ENCODE data around the gene SERBP1.
"Not testable (repeated sequence)": the region's sequence is repeated elsewhere in the genome, so short reads cannot be mapped to it uniquely, and the experiment has no call there.

The SERBP1 gene

DNA sequence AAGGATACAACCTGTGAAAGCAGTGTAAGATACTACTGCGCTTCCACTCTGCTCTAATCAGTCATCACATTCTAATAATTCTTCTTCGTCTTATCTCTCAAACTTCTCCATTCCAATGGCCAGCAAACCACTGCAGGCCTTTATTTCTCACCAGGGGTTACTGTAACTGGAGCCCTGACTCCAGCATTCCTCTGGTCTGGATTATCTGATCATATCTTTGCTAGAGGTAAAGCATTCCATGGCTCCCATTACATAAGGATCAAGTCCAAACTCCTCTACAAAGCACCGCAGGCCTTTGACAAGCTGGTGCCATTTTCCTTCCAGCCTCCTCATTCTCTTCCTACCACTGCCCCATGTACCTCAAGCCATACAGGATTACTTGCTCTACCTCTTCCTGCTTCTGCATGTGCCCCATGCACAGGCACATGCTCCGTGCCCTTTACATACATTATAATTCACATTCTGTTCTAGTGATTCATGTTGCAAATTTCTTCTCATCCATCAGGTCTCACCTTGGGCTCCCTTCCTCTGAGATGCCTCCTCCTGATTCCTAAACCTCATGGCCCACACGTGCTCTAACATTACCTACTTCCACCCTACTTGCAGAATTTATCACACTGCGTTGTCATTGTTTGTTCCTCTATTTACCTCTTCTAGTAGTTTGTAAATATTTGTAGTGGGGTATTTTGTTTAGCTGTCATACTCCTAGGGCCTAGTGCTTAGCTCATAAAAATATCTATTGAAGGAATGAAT, 9.3 kb upstream of the SERBP1 start:
- DNase-seq: no peak

DNA sequence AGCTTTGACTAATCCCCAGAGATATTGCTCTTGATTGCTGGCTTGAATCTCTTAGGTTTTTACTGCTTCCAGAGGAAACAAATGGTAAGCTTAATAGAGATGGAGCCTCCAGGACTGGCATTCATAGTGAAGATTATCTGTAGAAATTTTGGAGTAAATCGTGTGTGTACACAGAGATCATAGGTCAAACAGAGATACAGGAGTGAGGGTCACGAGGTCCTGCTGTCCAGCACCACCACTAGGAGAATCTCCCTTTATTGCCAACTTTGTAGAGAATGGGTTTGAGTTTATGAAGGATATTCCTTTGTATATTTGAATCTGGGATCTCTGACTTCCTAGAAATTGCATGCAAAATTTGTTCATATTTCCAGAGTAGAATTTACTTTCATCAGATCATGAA, 7.8 kb upstream of the SERBP1 start:
- DNase-seq: no peak

DNA sequence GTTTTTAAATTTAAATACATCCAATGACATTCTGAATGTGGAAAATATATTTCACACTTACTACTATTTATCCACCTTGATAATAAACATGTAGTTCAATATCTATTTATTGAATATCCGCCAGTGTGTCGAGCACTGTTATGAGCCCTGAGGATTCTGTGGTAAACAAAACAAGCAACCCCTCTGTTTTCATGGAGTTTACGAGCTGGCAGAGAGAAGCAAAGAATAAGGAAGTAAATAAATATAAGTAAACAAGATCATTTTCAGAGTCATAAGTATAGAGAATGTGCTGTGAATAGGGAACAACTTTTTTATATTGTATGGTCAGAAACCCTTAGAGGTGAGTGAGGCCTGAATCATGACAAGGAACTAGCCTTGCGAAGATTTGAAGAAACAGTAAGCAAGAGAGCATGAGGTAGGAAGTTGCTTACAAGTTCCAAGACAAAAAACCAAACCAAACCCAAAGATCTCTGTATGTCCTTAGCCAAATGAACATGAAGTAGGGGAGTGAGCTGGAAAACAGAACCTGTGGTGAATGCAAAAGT, 6.4 kb upstream of the SERBP1 start:
- DNase-seq: no peak

DNA sequence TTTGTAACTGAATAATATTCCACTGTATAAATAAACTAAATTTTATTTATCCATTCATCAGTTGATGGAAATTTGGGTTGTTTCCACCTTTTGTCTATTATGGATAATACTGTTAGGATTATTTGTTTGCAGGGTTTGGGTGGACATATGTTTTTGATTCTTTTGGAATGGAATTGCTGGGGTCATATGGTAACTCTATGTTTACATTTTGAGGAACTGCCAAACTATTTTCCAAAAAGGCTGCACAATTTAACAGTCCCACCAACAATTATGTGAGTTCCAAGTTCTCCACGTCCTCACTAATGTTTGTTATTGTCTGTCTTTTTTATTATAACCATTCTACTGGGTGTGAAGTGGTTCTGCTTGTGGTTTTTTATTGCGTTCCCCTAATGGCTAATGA, 4.3 kb upstream of the SERBP1 start:
- no peak for DNase-seq

DNA sequence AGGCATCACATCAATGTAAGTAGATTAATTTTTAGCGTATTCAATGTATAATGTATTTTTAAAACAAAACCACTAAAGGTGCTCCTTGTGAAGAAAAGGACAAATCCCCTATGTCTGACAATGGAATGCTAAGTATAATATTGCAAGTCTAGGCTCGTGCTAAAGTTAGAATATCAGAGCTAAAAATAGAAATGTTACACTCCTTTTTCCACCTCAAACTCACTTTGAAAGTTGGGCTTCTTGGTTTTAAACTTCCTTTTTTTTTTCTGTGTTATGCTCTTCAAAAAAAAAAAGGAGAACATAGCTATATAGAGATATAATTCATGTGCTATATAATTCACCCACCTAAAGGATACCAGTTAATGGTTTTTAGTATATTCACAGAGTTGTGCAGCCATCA, 3.6 kb upstream of the SERBP1 start:
- no peak for DNase-seq

DNA sequence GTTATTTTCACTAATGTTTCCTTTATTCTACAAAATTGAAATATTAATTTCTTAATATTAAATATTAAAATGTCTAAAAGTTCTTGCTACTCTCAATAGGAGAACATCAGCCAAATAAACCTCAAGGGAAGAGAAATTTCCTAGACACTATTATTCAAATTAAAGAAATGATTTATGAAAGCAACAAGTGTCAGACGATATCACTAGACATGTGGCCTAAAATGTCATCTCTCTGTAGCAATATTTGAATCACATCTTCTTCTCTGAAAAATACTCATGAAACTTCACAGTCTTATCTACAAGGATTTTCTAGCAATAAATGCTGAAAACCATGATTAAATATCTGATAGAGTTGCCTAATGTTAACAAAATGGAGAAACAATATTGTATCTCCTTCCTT, 2.5 kb upstream of the SERBP1 start:
- DNase-seq: no peak

DNA sequence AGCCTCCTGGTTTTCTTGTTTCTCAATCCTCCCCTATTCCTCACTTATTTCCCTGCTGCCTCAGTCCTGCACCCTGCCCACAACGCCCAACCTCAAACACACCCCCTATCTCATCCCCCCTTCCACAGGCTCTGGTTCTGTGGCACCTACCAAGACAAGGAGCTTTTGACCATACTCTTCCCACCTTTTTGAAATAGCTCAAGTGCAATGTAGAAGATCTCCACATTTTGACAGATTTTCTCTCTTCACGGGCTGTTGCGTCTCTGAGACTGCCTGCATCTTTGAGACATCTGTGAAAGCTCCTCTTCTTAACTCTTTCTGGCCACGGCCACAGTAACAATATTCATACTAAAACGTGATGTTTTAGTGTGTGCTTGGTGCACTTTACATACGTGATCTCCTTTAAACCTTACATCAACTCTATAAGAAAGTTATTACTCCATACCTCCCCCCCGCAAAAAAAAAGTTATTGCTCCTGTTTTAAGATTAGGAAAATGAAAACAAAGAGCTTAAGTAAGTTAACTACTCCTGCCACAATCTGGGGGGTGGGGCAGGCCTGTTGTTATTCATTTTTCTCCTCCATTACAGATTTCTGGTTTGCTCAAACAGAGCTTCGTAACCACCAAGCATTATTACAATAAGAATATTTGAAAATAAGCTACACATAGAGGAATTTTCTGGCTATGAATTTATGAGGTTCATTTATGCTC, 1.8 kb upstream of the SERBP1 start:
- DNase-seq: no peak

DNA sequence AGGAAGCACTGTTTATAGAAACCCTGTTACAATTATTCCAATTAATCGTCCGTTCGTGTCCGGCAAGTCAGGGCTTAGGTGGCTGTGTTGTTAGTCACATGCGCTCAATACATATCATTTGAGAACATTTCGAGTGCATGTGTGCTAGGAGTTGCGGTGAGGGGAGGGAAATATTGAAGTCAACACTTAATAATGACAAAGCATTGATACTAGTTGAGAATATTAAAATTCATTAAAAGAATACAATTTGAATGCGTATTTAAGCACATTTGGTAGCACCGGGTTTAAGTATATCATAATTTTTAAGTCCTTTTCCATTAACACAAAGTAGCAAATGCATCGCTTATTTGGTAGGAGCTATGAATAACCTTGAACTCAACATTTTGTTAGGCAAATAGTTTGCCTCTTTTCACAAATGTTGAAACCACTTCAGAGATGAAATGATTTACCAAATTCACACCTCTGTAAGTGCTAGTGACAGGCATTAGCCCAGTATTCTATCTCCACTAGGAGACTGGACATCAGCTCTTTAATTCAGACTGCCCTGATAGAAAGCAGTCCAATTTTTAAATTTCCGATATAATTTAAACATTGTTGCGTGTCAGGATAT, 1.1 kb upstream of the SERBP1 start:
- DNase-seq: no peak

DNA sequence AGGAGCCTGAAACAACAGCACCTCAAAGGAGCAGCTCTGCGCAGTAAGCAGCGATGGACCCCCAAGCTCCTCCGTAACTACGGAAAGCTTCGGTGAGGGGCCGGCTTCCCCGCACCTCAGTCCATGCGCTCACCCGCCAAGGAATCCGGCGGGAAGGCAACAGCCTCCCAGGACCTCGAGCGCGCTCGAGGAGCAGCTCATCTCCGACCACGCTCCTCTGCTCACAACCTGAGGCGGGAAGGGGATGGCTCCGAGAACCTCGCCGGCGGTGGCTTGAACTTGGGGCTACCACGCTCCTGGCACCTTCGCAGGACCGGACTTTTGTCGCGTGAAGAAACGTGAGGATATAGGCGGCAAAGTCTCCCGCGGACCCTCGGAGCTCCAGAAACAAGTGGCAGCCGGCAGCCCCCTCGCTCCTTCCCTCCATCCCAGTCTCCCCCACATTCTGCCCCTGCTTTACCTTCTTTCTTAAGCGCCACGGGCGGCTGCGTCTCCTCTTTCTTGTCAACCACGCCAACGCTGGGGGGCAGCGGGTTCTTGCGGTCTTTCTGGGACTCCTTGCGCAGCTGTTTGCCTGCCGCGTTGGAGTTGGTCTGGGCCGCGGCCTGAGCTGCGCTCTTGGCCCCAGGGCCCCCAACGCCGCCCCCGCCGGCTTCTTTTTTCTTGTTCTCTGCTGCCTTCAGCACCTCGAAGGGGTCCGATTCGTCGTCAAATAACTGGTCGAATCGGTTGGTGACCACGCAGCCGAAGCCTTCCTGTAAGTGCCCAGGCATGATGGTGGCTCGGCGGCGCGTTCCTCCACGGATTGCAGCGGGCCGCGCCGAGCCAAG, 459 bp downstream of the SERBP1 start:
- DNase-seq: peak; percentile 54

DNA sequence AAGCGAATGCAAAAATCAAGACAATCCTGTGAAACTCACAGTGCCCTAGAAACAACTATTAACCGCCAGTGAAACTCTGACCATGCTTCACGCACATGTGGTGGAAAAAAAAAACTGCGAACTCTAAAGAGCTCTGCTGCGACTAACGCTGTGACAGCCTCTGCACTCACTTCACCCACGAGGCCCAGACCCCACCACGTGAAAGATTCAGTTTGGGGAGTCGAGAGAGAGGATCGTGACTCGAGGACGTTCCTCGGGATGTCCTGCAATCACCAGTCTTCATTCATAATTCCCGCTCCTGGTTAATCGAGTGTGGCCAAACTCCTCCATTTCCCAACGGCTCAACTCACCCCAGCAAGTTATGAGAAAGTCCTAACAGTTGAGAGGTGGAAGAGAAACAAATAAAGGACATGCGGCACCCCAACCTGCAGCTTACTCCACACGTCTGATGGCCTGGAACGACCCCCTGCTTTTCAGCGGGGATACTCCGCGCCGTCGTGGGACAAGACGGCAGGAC, 1.1 kb downstream of the SERBP1 start:
- DNase-seq: peak; percentile 45

DNA sequence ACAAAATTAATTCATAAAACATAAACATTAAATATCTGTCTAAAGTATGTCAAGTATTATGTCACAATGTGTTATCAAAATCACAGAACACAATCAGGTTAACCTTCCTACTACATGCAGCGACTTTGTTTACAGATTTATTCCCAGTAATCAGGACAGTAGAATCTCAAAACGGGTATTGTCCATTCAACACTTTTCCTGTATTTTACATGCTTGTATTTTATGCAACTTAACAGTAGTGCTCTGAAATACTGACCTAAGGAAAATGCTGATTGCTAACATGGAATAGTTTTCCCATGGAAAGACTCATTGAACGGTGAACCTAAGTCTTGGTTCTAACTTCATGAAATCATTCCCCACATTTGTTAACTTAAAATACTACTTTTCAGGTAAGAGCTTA, 2.3 kb downstream of the SERBP1 start:
- no peak for DNase-seq

DNA sequence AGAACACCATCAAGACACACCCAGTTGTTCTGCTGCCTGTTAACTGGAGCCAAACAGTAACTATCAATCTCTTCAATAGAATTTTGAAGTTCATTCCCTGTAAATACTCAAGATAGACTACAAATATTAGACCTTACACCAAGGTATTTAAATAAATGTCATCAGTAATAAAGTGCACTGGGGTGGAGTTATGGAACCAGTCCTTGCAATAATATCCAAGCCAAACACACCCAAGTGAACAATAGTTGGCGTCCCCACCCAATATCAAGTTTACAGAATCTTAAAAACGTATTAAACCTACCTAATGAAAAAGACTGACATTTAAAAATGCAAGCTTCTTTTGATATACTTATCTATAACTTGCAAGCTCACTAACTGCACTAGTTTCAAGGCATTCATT, 2.7 kb downstream of the SERBP1 start:
- no peak for DNase-seq

DNA sequence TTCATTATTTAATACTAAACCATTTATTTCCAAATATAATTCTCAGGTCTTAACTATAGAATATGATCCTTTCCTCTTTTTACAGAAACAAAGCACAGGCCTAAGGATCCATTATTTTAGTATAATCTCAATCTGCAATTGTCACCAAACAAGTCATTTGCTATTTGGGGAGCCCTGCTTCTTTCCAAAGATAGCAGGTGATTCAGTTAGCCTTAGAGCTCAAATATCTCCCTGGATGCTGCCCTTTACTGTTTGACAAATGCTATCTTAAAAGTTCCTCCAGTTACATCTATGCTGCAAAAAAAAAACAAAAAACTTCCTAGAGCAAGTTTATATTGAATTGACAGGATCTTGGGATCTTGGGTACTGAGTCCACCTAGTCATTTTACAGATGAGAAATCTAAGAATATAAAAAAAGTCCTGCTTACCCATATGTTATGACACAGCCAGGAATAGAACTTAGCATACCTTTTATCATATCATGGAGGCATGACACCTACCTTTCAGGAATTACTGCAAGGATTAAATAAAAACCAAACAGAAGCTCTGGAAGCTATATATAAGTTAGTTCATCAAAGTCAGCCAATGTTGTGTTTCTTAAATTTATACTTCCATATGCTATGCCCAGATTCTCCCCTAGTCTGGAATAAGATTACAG, 9.2 kb downstream of the SERBP1 start:
- DNase-seq: no peak

DNA sequence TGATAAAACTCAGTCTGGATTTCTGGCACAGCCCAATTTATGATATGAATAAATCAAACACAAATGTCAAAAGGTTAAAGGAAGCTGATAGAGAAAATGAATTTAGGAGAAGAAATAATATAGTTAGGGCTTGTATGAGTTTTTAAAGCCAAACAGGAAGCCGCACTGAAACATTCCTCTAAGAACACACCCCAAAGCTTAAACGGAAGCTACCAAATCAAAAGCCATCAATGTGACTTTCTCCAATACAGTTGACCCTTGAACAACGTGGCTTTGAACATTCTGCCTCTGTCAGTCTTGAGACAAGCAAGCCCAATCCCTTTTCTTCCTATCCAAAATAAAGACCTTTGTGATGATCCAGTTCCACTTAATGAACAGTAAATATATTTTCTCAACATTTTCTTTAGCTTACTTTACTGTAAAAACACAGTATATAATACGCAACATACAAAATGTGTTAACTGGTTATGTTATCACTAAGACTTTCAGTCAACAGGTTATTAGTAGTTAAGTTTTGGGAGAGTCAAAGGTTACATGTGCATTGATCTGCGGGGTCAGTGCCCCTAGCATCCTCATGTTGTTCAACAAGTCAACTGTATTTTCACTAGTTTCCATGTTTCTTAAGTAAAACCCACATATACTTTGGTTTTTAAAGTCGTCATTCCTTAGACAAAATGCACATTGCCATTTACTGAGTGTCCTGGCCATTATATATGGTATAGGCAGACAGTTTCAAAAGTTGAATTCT, 11.2 kb downstream of the SERBP1 start:
- DNase-seq: no peak

DNA sequence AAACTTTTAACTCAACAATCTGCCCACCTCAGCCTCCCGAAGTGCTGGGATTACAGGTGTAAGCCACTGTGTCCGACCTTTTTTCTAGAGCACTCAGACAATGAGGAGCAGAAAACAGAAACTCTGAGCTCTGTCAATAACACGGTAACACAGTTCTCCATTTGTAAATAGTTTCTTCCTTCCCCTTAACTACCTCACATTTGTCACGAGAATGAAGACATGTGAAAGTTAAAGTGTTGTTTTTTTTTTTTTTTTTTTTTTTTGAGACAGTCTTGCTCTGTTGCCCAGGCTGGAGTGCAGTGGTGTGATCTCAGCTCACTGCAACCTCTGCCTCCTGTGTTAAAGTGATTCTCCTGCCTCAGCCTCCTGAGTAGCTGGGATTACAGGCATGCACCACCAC, 12.5 kb downstream of the SERBP1 start:
- DNase-seq: not testable (repeated sequence)

DNA sequence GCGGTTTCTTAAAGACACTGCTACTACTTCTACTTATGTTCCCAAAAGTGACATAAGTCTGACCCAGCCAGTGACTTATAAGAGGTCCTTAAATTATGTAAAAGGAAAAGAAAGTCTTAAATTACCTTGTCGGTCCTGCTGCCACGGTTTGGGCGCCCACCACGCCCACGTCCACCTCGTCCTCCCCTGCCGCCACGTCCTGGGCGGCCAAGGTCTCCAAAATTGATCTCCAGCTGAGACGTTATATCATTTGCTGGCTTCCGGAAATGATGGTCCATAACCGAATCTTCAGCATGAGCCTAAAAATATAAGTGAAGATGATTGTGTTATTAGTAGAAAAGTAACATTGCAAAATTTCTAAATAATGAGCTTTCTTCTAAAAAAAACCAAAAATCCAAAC, 15.2 kb downstream of the SERBP1 start:
- no peak for DNase-seq

DNA sequence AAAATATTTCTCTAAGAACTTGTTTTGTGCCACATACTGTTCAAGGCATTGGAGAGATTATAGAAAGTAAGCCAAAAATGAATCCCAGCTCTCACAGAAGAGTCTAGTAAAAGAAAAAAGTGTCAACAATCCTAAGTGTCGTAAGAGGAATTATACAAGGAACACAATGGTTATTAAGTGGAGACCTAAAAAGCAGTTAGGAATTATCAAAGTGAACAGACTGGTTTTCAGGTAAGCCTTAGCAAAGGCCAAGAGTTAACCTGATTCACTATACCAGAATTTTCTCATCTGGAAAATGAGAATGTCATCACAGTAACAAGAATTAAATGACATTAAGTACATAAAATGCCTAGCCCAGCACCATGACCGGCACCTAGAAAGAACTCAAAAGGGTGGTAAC, 15.6 kb downstream of the SERBP1 start:
- no peak for DNase-seq

DNA sequence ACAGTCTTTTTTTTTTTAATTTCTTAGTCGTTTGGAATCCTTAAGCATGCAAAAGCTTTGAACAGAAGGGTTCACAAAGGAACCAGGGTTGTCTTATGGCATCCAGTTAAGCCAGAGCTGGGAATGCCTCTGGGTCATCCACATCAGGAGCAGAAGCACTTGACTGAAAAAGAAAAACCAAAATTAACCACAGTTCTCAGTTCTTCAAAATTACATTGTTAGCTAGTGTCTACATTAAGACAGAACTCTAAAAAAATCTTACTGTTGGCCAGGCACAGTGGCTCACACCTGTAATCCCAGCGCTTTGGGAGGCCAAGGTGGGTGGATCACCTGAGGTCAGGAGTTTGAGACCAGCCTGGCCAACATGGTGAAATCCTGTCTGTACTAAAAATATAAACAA, 17.1 kb downstream of the SERBP1 start:
- DNase-seq: not testable (repeated sequence)

DNA sequence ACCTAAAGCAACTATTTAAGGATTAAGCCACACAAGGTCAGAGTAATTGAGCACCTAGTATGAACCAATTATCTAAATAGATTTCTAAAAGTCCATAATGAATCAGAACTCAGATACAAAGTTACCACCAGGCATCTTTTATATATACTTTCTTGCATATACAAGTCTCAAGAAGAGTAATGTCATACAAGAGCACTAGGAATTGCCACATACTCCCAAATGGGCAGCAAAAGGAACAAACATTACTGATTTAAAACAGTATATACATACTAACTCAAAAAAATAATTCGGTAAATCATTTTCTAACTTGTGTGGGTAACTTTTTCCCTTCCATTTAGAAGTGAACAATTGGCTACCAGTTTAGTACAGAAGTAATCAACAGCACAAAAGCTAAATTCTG, 22.1 kb downstream of the SERBP1 start:
- no peak for DNase-seq

DNA sequence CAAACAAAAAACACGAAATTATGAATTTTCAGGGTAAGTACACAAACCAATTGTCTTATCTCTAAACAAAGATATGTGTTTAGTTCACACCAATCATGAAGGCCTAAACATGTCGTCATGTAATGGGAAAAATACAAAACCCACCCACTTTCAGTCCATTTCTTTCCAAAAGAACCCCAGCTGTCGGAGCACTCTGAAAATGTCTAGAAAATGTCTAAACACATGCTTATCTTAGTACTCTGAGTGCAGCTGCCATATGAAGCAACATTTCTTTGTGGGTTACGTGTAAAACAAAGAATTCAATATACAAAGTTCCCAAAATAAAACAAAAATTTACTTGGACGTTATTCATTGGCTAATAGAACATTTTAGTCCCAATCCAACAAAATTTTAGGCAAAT, 22.7 kb downstream of the SERBP1 start:
- DNase-seq: no peak

DNA sequence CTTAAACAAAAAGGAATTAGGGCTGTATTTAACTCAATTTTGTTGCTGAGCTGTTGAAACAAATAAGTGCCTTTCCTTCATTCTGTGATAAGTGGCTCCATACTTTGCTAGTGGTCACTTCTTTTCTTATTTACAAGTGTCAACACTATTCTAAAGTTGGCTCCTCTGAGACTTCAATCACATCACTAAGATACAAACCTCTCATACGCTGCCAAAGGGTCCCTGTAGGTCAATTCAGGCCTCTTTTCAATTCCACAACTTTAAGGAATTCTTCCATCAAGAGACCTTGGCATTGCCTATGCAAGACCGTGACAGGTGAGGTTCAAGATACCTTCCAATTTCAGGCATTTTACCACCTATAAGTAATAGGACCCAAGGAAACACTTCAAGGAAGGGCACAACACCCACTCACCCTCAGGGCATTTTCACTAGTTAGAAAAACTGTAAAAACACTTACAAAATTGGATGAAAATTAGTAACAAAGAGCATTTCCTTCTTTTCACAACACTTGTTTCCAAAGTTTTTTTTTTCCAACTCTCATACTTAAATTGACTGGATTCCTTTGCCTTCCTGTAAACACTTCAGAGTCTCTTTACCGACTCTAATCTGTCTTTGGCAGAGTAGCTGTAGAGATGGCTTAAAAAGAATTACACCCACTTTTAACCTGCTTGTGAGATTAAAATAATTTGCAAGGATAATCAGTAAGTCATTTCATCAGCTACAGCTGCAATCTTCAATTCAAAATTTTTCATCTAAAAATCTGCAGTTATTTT, 24.5 kb downstream of the SERBP1 start:
- DNase-seq: no peak
